Stomach smooth muscle (tissue), 2 donors: Measurements from ENCODE around the gene ARHGAP22.

Experiments used
- H3K27ac ChIP-seq: one replicate; pipeline ENCODE4 v1.7.0; 2013; ENCODE audit warnings: mild to moderate bottlenecking, low read length, inconsistent platforms
- H3K27me3 ChIP-seq, 2 donors: one replicate each; pipeline ENCODE4 v1.7.0; 2013; ENCODE audit warnings: low read length in 2 of 2; ENCODE audit not compliant: insufficient read depth in 2 of 2, control insufficient read depth in 1 of 2
- H3K36me3 ChIP-seq, 2 donors: one replicate each; pipeline ENCODE4 v1.7.0; 2013; ENCODE audit warnings: low read length in 2 of 2; ENCODE audit not compliant: control insufficient read depth in 2 of 2, insufficient read depth in 2 of 2
- H3K4me1 ChIP-seq: one replicate; pipeline ENCODE4 v1.7.0; 2013; ENCODE audit warnings: low read length; ENCODE audit not compliant: control insufficient read depth, insufficient read depth
- H3K4me3 ChIP-seq, 2 donors: one replicate each; pipeline ENCODE4 v1.7.0; 2013; ENCODE audit warnings: low read length in 2 of 2
- H3K9ac ChIP-seq, 2 donors: one replicate each; pipeline ENCODE4 v1.7.0; 2013; ENCODE audit warnings: low read length in 2 of 2, mild to moderate bottlenecking in 1 of 2
- H3K9me3 ChIP-seq, 2 donors: one replicate each; pipeline ENCODE4 v1.7.0; 2013; ENCODE audit warnings: low read length in 2 of 2; ENCODE audit not compliant: control insufficient read depth in 2 of 2
- donor health status: healthy.
- donor health status: Pancreatic carcinoma.

ARHGAP22 gene

GRCh38 chr10:48579251-48579960 is 25.5 kb downstream of the ARHGAP22 start:
- peaks cover 3% of the 10 kb centered on the region for H3K4me1 ChIP-seq
- no peaks in the 10 kb centered on the region for H3K36me3 ChIP-seq
- H3K9ac ChIP-seq, result no peak overlapping the region
- no peaks in the 10 kb centered on the region for H3K9me3 ChIP-seq
- H3K4me3 ChIP-seq, result no peak overlapping the region
- no peaks in the 10 kb centered on the region for H3K27me3 ChIP-seq
- H3K27ac ChIP-seq, result no peak overlapping the region

DNA sequence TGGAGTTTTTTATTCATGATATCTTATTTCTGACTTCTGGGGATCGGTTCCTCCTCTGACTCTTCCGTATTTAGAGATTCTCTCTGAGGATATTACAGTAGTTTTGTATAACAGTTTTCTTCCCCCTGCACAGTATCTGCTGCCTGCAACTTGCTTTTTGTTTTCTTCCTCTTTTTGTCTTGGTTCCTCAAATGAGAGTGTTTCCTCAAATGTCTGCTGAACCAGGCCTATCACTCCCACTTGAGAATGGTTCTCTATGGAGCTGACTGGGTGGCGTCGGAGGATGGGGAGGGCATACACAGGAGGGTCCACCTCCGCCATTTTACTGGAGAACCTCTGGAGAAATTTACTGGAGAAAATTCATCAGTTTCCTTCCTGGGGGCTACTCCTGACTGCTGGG is 27.7 kb downstream of the ARHGAP22 start:
- Histone ChIP-seq H3K27ac (no peak overlapping the region), H3K4me3 (no peak overlapping the region), H3K27me3 (no peaks in the 10 kb centered on the region), H3K9ac (no peak overlapping the region), H3K4me1 (peaks cover 3% of the 10 kb centered on the region), H3K36me3 (no peaks in the 10 kb centered on the region), H3K9me3 (no peaks in the 10 kb centered on the region)

DNA sequence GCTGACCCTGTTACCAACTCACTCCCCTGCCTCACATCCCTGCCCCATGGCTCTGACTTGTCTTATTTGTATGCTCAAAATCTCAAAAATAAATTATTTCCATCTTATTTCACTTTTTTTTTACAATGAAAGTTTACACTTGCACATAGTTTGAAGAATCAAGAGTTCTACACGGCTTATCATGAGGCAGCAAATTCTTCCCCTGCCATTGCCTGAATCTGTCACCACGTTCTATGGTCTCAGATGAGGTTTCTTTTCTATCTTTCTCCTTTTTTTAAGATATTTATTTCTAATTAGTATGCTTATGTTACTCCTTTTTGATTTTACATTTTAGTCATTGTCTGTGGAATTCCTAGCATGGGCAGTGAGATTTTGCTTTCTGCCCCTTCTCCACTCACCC is 28.4 kb downstream of the ARHGAP22 start:
- H3K9me3 ChIP-seq, result no peaks in the 10 kb centered on the region
- H3K27me3 ChIP-seq, result no peaks in the 10 kb centered on the region
- H3K4me1 ChIP-seq, result peaks cover 3% of the 10 kb centered on the region
- H3K4me3 ChIP-seq, result no peak overlapping the region
- no peak overlapping the region for H3K9ac ChIP-seq
- no peaks in the 10 kb centered on the region for H3K36me3 ChIP-seq
- H3K27ac ChIP-seq, result no peak overlapping the region

GRCh38 chr10:48575901-48576300 is 29.0 kb downstream of the ARHGAP22 start:
- Histone ChIP-seq H3K27ac (no peak overlapping the region), H3K4me1 (peaks cover 3% of the 10 kb centered on the region), H3K27me3 (no peaks in the 10 kb centered on the region), H3K9ac (no peak overlapping the region), H3K36me3 (no peaks in the 10 kb centered on the region), H3K4me3 (no peak overlapping the region), H3K9me3 (no peaks in the 10 kb centered on the region)

- Histone ChIP-seq H3K9ac (no peak overlapping the region), H3K27ac (no peak overlapping the region), H3K27me3 (no peaks in the 10 kb centered on the region), H3K4me3 (no peak overlapping the region), H3K36me3 (no peaks in the 10 kb centered on the region), H3K9me3 (no peaks in the 10 kb centered on the region), H3K4me1 (peaks cover 3% of the 10 kb centered on the region)
These were observed 30.0 kb downstream of the ARHGAP22 start for GRCh38 chr10:48574817-48575380.

DNA sequence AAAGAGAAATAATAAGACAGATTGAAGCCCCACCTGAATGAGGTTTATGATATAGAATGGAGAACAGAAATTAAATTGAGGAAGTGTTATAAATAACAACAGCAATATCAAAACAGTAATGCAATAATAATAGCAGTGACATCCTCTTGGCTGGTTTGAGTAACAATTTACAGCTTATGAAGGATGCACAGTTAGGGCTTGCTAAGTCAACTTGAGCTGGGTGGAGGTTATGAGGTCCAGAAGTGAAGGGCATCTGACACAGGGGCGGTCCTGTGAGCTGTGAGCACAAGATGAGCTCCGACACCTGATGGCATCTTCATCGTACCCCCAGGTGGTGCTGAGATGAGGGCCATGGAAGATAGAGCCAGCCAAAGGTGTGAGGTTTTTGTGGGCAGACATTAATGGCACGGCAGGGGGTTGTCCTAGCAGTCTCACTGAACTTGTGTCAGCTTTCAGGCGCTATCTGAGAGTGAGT is 30.5 kb downstream of the ARHGAP22 start:
- no peaks in the 10 kb centered on the region for H3K36me3 ChIP-seq
- no peaks in the 10 kb centered on the region for H3K27me3 ChIP-seq
- H3K4me3 ChIP-seq, result no peak overlapping the region
- H3K9ac ChIP-seq, result no peak overlapping the region
- H3K9me3 ChIP-seq, result no peaks in the 10 kb centered on the region
- no peak overlapping the region for H3K27ac ChIP-seq
- peaks cover 2% of the 10 kb centered on the region for H3K4me1 ChIP-seq

- Histone ChIP-seq H3K4me1 (no peaks in the 10 kb centered on the region), H3K27ac (no peak overlapping the region), H3K9ac (no peak overlapping the region), H3K4me3 (no peak overlapping the region), H3K36me3 (no peaks in the 10 kb centered on the region), H3K9me3 (no peaks in the 10 kb centered on the region), H3K27me3 (no peaks in the 10 kb centered on the region)
These were observed 31.8 kb downstream of the ARHGAP22 start for GRCh38 chr10:48573045-48573444.

GRCh38 chr10:48572414-48572813 is 32.5 kb downstream of the ARHGAP22 start:
- Histone ChIP-seq H3K36me3 (no peaks in the 10 kb centered on the region), H3K9ac (no peak overlapping the region), H3K4me3 (no peak overlapping the region), H3K27ac (no peak overlapping the region), H3K4me1 (no peaks in the 10 kb centered on the region), H3K27me3 (no peaks in the 10 kb centered on the region), H3K9me3 (no peaks in the 10 kb centered on the region)

DNA sequence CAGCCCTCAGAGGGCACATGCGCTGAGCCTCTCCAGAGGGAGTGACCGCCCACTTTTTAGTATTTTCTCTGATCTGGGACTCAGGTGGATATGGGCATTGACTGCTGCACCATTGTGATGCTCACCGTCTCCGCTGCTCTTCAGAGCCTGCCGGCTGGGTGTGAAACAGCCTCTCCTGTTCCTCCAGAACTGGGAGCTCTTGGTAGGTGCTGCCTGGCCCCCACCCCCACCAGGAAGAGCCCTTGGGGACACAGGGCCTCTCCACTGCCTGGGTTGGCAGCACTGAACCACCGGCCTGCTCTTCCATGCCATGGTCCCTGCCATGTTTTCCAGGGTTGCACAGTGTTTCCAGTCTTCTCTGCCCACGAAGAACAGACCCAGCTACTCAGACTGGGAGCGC is 36.3 kb downstream of the ARHGAP22 start:
- Histone ChIP-seq H3K9me3 (no peaks in the 10 kb centered on the region), H3K27ac (no peak overlapping the region), H3K4me1 (no peaks in the 10 kb centered on the region), H3K36me3 (no peaks in the 10 kb centered on the region), H3K4me3 (no peak overlapping the region), H3K27me3 (no peaks in the 10 kb centered on the region), H3K9ac (no peak overlapping the region)

GRCh38 chr10:48568131-48568530 is 36.7 kb downstream of the ARHGAP22 start:
- Histone ChIP-seq H3K27ac (no peak overlapping the region), H3K9me3 (no peaks in the 10 kb centered on the region), H3K4me3 (no peak overlapping the region), H3K27me3 (no peaks in the 10 kb centered on the region), H3K36me3 (no peaks in the 10 kb centered on the region), H3K4me1 (no peaks in the 10 kb centered on the region), H3K9ac (no peak overlapping the region)

DNA sequence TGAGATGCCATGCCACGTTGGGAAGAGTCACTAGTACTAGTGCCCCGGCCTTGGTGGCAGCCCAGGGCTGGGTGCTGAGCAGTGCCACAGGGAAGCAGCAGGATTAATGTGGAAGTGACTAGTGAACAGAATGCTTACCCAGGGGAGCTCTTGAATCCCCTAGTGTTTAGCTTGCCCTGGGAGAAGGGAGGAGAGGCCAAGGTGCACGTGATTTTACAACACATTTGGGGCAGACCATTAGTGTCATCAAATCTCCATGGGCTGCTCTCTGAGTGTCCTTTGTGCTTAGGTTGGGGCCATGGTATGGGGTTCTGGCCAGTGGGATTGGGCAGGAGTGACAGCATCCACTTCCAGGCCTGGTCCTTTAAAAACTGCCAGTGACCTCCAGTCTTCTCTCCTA is 37.5 kb downstream of the ARHGAP22 start:
- H3K9me3 ChIP-seq, result no peaks in the 10 kb centered on the region
- no peak overlapping the region for H3K27ac ChIP-seq
- H3K36me3 ChIP-seq, result no peaks in the 10 kb centered on the region
- H3K4me1 ChIP-seq, result no peaks in the 10 kb centered on the region
- no peaks in the 10 kb centered on the region for H3K27me3 ChIP-seq
- H3K4me3 ChIP-seq, result no peak overlapping the region
- H3K9ac ChIP-seq, result no peak overlapping the region
